Endothelial cell of umbilical vein (primary cell): Measurements from ENCODE around the gene MATN1. TPM values are rescaled to one million over a fixed set of nuclear protein-coding genes. Genes with fewer than 3 reads are reported as not detected.

Source experiments
- BruUV-seq: library from RNA; stranded (reverse); fragments of 400-500 nt; replicated peaks from 2 replicates; lab custom pipeline; 2021; lab: Mats Ljungman, UMichigan
- CTCF ChIA-PET: fragments of 300-600, 350-600 bp; sonication (Branson Sonifier 250); formaldehyde crosslinking; loops from one replicate; lab custom pipeline; 2021; ENCODE audit warnings: antibody characterized with exemption, inconsistent platforms; lab: Charles Lee
- POLR2A ChIA-PET: fragments of 300-600, 350-600 bp; sonication (Branson Sonifier 250); formaldehyde crosslinking; loops from one replicate; lab custom pipeline; 2021; ENCODE audit warnings: antibody characterized with exemption, inconsistent platforms; lab: Charles Lee
- DNase-seq: peaks from one replicate; pipeline ENCODE4 v3.0.0-alpha.2; 2011; ENCODE audit warnings: low read depth, low spot score
- FAIRE-seq: peaks from 2 replicates; lab custom pipeline; 2011; peaks lifted over from hg19 to GRCh38; lab: Jason Lieb, UNC
- H2AFZ ChIP-seq: 2 replicates; pipeline ENCODE4 v1.6.0; 2012; ENCODE audit warnings: low read depth, low read length, control low read depth, inconsistent platforms
- H3K27ac ChIP-seq: 2 replicates; pipeline ENCODE4 v1.5.1; 2011; ENCODE audit warnings: low read depth, mild to moderate bottlenecking, control low read depth, low read length, moderate library complexity; ENCODE audit not compliant: insufficient read depth
- H3K27me3 ChIP-seq, 2 experiments: 2 replicates each; pipeline versions ENCODE4 v1.6.0 to v1.6.1; 2011; ENCODE audit warnings: low read length in 2 of 2, mixed read lengths in 1 of 2; ENCODE audit not compliant: control insufficient read depth in 2 of 2, insufficient read depth in 2 of 2
- H3K36me3 ChIP-seq, 2 experiments: 2 replicates in 1 of 2; 3 replicates in 1 of 2; pipeline ENCODE4 v1.5.1; 2011; ENCODE audit warnings: low read length in 2 of 2, mild to moderate bottlenecking in 1 of 2, moderate library complexity in 1 of 2; ENCODE audit not compliant: control insufficient read depth in 2 of 2, insufficient read depth in 2 of 2; ENCODE audit errors: extremely low read depth in 1 of 2
- H3K4me1 ChIP-seq: 3 replicates; pipeline ENCODE4 v1.5.1; 2011; ENCODE audit warnings: mild to moderate bottlenecking, low read length; ENCODE audit not compliant: control insufficient read depth, insufficient read depth; ENCODE audit errors: extremely low read depth
- H3K4me2 ChIP-seq: 2 replicates; pipeline ENCODE4 v1.6.1; 2011; ENCODE audit warnings: low read length, control low read depth, mixed read lengths; ENCODE audit not compliant: insufficient read depth
- H3K4me3 ChIP-seq, 3 experiments: fragments of 200-600 bp in 1 of 3; sonication (generic), shearing (Covaris generic) in 1 of 3; replicated peaks in 1 of 3; 2 replicates each; pipeline ENCODE4 v1.5.1; 2011 to 2016; ENCODE audit warnings: control low read depth in 3 of 3, low read length in 3 of 3, mild to moderate bottlenecking in 2 of 3, inconsistent platforms in 1 of 3, low read depth in 1 of 3, moderate library complexity in 1 of 3; ENCODE audit not compliant: insufficient read depth in 1 of 3
- H3K79me2 ChIP-seq: 2 replicates; pipeline ENCODE4 v1.6.0; 2012; ENCODE audit warnings: low read length, inconsistent platforms; ENCODE audit not compliant: control insufficient read depth, insufficient read depth
- H3K9ac ChIP-seq: replicated peaks from 2 replicates; pipeline ENCODE3; 2011; ENCODE audit warnings: low read length, control low read depth; ENCODE audit not compliant: insufficient read depth; ENCODE audit errors: extremely low read depth
- H3K9me1 ChIP-seq: replicated peaks from 3 replicates; pipeline ENCODE4 v1.6.0; 2011; ENCODE audit warnings: mild to moderate bottlenecking, low read length; ENCODE audit not compliant: control insufficient read depth, insufficient read depth; ENCODE audit errors: extremely low read depth
- H3K9me3 ChIP-seq: replicated peaks from 2 replicates; pipeline ENCODE4 v1.5.1; 2012; ENCODE audit warnings: low read length, inconsistent platforms; ENCODE audit not compliant: control insufficient read depth, insufficient read depth
- H4K20me1 ChIP-seq: replicated peaks from 2 replicates; pipeline ENCODE3; 2011; ENCODE audit warnings: mild to moderate bottlenecking, low read length; ENCODE audit not compliant: control insufficient read depth, insufficient read depth; ENCODE audit errors: extremely low read depth
- GATA2 ChIP-seq: IDR thresholded peaks from 2 replicates; pipeline ENCODE4 v1.7.0; 2011; ENCODE audit warnings: low read depth, mild to moderate bottlenecking, moderate library complexity, mixed read lengths, low read length; ENCODE audit not compliant: insufficient read length, insufficient read depth
- JUN ChIP-seq: IDR thresholded peaks from 2 replicates; pipeline ENCODE4 v1.6.1; 2011; ENCODE audit warnings: borderline replicate concordance, low read depth; ENCODE audit not compliant: insufficient read length, insufficient read depth
- POLR2A ChIP-seq: IDR thresholded peaks from 2 replicates; pipeline ENCODE4 v1.6.1; 2012; ENCODE audit warnings: low read depth, mild to moderate bottlenecking, control low read depth, low read length
- dilution Hi-C: fragments of 300-500 bp; cut with MboI; formaldehyde crosslinking; loops from one replicate; pipeline ENCODE4 v1.15.0; 2019; ENCODE audit warnings: low sequenced_read_pairs; ENCODE audit not compliant: extremely low pct_ligation_motif_present
- intact Hi-C: fragments of 100-400 bp; cut with micrococcal nuclease; formaldehyde crosslinking; loops from one replicate; pipeline ENCODE4 v1.10.0; 2022
- polyA plus RNA-seq, 4 experiments: library from polyadenylated mRNA; depleted of rRNA in 3 of 4; stranded (reverse) in 3 of 4; unstranded in 1 of 4; fragments of >200 nt; gene quantifications; 2 replicates each; pipeline versions ENCODE4 v1.2.1 to v1.2.3, GENCODE V29; 2011 to 2012; ENCODE audit warnings: missing spikeins in 1 of 4
- total RNA-seq: library from RNA; stranded (reverse); gene quantifications from 2 replicates; pipeline ENCODE4 v1.2.3, GENCODE V29; 2021
- TF ChIP-seq, protein P1 (sequence below), 2 donors: IDR thresholded peaks; 1 replicate in 1 of 2; 2 replicates in 1 of 2; pipeline ENCODE4 v1.5.1; 2011; ENCODE audit warnings: low read length in 2 of 2, mild to moderate bottlenecking in 2 of 2, moderate library complexity in 2 of 2, control low read depth in 1 of 2, inconsistent platforms in 1 of 2, low read depth in 1 of 2; ENCODE audit not compliant: insufficient read depth in 1 of 2; ENCODE audit errors: extremely low read depth in 1 of 2

MATN1 gene
- total and polyA plus RNA-seq, 2 donors (not counting 3 experiments of a cell fraction or from before 2014, with no cell fraction given), result 0.29 to 0.36 TPM

DNA sequence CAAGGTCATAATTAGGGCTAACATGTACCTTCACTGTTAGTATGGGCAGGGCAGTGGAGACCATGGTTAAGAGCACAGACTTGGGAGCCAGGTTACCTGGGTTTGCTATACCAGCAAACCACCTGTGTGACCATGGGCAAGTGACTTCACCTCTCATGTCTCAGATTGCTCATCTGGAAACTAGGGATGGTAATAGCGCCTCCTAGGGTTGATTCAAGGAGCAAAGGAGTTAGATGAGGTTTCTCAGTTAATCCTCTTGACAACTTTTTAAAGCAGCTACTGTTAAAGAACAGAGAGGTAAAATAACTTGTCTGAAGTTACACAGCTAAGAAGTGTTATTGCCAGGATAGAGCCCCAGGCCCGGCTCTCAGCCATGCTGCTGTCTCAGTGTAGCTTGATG is 790 bp upstream of the MATN1 start:
- dilution Hi-C loops (no loop called here), intact Hi-C loops (no loop called here)
- DNase-seq (no peak), FAIRE-seq (no peak)
- TF ChIP-seq, protein P1, sequence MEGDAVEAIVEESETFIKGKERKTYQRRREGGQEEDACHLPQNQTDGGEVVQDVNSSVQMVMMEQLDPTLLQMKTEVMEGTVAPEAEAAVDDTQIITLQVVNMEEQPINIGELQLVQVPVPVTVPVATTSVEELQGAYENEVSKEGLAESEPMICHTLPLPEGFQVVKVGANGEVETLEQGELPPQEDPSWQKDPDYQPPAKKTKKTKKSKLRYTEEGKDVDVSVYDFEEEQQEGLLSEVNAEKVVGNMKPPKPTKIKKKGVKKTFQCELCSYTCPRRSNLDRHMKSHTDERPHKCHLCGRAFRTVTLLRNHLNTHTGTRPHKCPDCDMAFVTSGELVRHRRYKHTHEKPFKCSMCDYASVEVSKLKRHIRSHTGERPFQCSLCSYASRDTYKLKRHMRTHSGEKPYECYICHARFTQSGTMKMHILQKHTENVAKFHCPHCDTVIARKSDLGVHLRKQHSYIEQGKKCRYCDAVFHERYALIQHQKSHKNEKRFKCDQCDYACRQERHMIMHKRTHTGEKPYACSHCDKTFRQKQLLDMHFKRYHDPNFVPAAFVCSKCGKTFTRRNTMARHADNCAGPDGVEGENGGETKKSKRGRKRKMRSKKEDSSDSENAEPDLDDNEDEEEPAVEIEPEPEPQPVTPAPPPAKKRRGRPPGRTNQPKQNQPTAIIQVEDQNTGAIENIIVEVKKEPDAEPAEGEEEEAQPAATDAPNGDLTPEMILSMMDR (IDR thresholded peaks at IDR 0.05; ENCODE audit: extremely low read depth in 1 of 2, insufficient read depth in 1 of 2, low read depth in 1 of 2, low read length in 2 of 2), result peak; percentile 24
- TF ChIP-seq JUN, result no peak
- Histone ChIP-seq H2AFZ (no peak overlapping the region), H4K20me1 (no peaks in the 10 kb centered on the region), H3K27ac (no peak overlapping the region), H3K4me1 (no peaks in the 10 kb centered on the region), H3K27me3 (no peaks in the 10 kb centered on the region), H3K4me3 (no peak overlapping the region), H3K79me2 (no peaks in the 10 kb centered on the region), H3K9me3 (no peaks in the 10 kb centered on the region), H3K4me2 (no peak overlapping the region), H3K9me1 (no peaks in the 10 kb centered on the region), H3K36me3 (no peaks in the 10 kb centered on the region), H3K9ac (no peak overlapping the region)
- CTCF ChIA-PET, result interaction anchor here (1.2 to 9.0 kb wide), 3 partner anchors 9 to 58 kb away, joined by 3 to 726 read pairs (median 4); no protein-coding TSS in a partner anchor
- no TSS peak for BruUV-seq
- POLR2A ChIA-PET, result no interaction called here

DNA sequence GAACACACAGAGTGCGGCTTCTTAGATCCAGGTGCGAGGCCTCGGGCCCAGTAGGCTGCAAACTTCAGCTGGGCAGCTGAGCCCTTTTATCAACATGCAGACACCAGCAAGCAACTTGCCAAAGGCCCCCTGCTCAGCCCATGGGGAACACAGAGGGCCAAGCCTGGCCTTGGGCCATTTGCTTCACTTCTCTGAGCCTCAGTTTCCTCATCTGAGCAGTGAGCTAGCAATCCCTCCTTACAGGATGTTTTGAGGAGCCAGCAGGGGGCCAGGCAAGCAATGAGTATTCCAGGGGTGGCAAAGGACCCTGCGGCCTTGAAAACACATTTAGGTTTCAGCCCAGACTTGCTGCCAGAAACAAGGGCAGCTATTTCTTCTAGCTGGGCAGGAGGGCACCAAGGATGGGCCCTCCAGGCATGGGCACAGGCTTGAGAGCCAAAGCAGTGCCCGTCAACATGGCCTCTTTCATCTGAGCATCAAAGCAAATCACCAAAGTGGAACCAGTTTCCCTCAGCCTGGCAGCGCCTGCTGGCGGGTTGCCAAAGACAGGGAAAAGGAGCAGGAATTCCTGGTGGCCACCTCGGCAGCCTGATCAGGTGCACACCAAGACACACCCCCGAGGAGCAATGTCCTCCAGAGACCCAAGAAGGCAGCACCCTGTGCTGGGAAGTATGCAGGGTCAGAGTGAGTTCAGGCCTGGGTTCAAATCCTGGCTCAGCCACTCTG is 1.4 kb downstream of the MATN1 start:
- Histone ChIP-seq H3K27ac (no peak overlapping the region), H4K20me1 (no peaks in the 10 kb centered on the region), H3K79me2 (no peaks in the 10 kb centered on the region), H3K9ac (no peak overlapping the region), H3K4me2 (no peak overlapping the region), H3K27me3 (no peaks in the 10 kb centered on the region), H3K4me1 (peaks cover 5% of the 10 kb centered on the region), H3K4me3 (no peak overlapping the region), H3K36me3 (no peaks in the 10 kb centered on the region), H3K9me3 (no peaks in the 10 kb centered on the region), H3K9me1 (no peaks in the 10 kb centered on the region), H2AFZ (no peak overlapping the region)
- no TSS peak for BruUV-seq
- intact Hi-C loops (no loop called here), dilution Hi-C loops (no loop called here)
- ChIA-PET CTCF (interaction anchor here (1.8 to 9.0 kb wide), 3 partner anchors 43 to 190 kb away, joined by 4 to 726 read pairs (median 66); no protein-coding TSS in a partner anchor), POLR2A (no interaction called here)
- FAIRE-seq (no peak), DNase-seq (no peak)
- TF ChIP-seq, protein P1 (IDR thresholded peaks at IDR 0.05; ENCODE audit: extremely low read depth in 1 of 2, insufficient read depth in 1 of 2, low read depth in 1 of 2, low read length in 2 of 2), result no peak
- TF ChIP-seq POLR2A, result no peak
- TF ChIP-seq GATA2, result no peak
